ENCODE results near the gene PMF1.

Gene PMF1

DNA sequence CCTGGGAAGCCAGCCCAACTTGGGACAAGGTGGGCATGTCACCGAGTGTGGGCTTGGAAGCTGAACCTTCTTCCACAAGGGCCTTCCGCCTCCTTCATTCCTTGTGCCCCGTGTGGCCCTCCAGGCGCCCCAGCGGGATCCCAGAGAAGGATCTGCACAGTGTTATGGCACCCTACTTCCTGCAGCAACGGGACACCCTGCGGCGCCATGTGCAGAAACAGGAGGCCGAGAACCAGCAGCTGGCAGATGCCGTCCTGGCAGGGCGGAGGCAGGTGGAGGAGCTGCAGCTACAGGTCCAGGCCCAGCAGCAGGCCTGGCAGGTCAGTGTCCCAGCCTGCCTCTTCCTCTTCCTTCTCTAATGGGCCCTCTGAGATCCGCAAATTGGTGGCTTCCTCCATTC lies 23.4 kb downstream of the PMF1 start:
- no peak for DNase-seq (ENCODE audit: low read depth in 3 of 3)

DNA sequence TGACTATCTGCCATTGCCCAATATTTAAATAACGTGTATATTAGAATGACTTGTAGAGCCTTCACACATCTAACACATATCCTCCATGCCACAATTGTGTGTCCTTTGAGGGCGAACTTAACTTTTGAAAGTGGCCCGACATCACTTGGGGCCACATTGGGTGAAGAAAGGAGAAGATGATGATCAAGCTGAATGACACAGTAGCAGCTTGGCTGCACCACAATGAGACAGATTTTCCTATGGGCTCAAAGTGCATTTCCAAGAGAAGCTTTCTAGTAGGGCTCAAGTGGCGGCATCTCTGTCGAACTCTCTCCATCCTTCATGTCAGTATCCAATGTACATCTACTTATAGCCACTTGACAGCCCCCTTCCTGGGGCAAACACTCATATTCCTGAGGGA lies 25.4 kb downstream of the PMF1 start:
- DNase-seq (ENCODE audit: low read depth in 3 of 3): no peak

DNA sequence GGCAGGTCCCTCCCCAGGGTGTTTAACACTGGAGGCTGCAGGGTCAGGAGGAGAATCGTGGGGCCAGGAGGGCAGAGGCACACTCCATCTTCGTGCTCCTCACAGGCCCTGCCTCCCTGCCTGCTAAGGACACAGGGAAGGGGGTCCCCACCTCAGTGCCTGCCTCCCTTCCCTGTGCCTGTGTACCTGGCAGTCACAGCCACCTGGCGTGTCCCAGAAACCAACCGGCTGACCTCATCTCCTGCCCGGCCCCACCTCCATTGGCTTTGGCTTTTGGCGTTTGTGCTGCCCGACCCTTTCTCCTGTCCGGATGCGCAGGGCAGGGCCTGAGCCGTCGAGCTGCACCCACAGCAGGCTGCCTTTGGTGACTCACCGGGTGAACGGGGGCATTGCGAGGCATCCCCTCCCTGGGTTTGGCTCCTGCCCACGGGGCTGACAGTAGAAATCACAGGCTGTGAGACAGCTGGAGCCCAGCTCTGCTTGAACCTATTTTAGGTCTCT lies 28.6 kb downstream of the PMF1 start:
- DNase-seq (ENCODE audit: low read depth in 3 of 3): no peak

DNA sequence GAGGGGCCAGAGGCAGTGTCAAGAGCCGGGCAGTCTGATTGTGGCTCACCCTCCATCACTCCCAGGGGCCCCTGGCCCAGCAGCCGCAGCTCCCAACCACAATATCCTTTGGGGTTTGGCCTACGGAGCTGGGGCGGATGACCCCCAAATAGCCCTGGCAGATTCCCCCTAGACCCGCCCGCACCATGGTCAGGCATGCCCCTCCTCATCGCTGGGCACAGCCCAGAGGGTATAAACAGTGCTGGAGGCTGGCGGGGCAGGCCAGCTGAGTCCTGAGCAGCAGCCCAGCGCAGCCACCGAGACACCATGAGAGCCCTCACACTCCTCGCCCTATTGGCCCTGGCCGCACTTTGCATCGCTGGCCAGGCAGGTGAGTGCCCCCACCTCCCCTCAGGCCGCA lies 29.1 kb downstream of the PMF1 start, which contains the start of gene BGLAP:
BGLAP (plus strand) TSS at position 259 of the 400 bp plus-strand sequence; CDS start at position 307, 48 bp downstream.
- DNase-seq (ENCODE audit: low read depth in 3 of 3): no peak

DNA sequence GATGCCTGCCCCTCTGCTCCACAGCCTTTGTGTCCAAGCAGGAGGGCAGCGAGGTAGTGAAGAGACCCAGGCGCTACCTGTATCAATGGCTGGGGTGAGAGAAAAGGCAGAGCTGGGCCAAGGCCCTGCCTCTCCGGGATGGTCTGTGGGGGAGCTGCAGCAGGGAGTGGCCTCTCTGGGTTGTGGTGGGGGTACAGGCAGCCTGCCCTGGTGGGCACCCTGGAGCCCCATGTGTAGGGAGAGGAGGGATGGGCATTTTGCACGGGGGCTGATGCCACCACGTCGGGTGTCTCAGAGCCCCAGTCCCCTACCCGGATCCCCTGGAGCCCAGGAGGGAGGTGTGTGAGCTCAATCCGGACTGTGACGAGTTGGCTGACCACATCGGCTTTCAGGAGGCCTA lies 29.9 kb downstream of the PMF1 start:
- DNase-seq (ENCODE audit: low read depth in 3 of 3): no peak

DNA sequence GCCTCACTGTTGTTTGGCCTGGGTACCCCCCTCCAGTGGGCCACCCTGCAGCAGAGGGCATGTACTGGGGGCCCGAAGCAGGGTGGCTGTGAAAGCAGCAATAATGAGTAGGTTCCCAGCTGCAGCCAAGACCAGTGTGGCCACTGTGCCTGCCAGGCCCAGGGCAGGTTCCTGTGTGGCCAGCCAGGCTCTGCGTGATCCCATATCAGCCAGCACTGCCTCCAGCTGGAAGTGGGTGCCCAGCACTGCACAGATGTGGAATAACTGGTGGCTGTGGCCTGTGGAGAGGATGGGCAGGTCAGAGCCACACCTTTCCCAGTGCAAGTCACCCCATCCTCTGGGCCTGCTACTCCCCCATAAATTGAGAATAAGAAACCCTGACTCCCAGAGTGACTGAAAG lies 31.3 kb downstream of the PMF1 start:
- DNase-seq (ENCODE audit: low read depth in 3 of 3): no peak

DNA sequence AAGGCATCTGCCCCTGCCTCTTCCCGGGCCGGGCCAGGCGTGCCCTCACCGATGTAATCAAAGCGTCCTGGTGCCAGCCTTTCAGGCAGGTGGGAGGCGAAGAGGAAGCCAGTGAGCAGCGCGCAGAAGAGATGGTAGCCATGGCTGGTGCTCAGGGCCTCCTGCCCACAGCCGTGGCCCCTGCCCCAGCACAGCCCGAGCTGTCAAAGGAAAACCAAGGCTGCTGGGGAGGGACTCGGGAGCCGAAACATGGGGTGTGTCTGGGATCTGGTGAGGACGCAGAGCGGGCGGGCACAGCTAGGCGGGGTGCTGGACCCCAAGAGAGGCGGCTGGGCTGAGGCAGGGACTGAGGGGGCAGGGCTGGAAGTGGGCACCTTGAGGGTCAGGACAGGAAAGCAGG lies 31.9 kb downstream of the PMF1 start:
- DNase-seq (ENCODE audit: low read depth in 3 of 3): no peak

DNA sequence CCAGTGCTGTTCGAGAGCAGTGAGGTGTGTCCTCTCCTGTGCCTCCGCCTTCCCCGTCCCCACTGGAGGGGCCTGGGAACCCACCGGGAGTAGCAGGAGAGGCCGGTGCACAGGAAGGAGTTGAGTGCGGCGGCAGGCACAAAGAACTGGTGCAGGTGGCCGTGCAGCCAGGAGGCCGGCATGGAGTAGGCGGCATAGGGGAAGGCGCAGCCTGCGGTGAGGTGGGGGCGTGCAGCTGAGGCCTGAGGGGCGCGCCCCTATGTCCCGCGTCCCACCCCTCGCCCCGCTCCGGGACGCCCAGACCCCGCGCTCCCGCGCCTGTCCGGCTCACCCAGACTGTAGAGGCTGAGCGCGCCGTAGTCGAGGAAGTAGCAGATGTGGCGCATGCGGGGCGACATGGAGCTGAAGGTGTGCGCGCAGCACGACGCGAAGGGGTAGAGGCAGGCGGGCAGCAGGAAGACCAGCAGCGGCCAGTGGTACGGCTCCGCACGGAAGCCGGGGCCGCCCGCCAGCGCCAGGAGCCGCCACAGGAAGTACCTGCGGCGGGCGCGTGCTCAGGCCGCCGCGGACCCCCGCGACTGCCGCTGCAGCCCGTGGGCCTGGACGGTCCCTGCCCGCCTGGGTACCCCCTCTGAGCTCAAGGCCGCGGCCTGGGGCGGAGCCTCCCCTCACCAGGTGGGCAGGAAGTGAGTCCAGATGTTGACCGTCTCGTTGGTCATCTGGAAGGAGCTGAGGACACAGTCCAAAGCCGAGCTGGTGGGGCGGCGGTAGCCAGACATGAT lies 32.8 kb downstream of the PMF1 start:
- DNase-seq (ENCODE audit: low read depth in 3 of 3): no peak

DNA sequence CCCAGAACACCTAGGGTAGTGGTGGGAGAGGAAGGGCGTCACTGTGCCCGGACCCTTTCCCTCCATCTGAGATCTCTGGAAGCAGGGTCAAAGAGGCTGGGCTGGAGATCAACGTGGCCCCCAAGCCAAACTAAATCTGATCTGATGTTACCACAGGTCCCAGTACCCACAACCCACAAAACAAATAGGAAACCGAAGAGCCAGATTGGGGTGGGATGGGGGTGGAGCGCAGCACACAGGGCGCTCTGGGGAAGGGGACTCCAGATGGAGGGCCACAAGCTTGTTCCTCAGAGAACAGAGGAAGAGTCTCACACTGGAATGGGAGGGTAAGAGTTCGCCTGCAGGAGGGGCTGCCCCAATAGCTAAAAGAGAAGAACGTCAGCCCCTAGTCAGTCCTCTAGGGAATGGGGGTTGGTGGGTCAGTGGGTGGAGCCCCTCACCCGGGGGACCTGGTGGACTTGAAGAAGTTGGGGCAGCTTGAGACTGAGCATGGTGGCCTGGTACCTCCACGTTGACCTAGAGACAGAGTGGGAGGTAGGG lies 33.5 kb downstream of the PMF1 start:
- no peak for DNase-seq (ENCODE audit: low read depth in 3 of 3)

DNA sequence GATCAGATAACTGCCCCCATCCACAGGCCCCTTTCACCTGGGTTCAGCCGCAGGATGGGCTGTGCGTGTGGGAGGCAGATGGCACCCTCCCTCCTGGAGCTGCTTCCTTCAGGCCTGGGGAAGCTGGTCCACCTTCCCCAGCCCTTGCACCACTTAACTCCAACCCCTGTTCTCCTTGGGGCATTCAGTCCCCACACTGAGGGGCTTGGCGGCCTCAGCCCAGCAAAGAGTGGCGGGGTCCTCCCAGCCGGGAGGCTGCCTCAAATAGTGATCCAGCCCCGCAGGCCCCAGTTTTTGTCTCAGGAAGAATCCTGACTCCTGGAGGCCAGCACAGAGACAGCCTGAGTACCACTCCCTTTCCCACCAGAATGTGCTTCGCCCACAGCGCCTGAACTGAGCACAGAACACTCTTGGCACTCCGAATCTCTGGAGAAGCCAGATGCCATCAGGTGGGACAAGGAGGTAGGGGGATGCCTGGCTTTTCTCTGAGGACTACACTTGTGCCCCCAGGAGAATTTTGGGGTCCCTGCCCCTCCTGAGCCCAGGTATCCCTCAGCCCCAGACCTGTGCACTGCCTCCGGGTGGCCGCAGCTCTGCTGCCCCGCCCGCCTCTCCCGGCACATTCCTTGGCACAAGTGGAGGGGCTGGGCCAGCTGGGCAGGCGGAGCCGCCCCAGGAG lies 34.1 kb downstream of the PMF1 start:
- DNase-seq (ENCODE audit: low read depth in 3 of 3): no peak

DNA sequence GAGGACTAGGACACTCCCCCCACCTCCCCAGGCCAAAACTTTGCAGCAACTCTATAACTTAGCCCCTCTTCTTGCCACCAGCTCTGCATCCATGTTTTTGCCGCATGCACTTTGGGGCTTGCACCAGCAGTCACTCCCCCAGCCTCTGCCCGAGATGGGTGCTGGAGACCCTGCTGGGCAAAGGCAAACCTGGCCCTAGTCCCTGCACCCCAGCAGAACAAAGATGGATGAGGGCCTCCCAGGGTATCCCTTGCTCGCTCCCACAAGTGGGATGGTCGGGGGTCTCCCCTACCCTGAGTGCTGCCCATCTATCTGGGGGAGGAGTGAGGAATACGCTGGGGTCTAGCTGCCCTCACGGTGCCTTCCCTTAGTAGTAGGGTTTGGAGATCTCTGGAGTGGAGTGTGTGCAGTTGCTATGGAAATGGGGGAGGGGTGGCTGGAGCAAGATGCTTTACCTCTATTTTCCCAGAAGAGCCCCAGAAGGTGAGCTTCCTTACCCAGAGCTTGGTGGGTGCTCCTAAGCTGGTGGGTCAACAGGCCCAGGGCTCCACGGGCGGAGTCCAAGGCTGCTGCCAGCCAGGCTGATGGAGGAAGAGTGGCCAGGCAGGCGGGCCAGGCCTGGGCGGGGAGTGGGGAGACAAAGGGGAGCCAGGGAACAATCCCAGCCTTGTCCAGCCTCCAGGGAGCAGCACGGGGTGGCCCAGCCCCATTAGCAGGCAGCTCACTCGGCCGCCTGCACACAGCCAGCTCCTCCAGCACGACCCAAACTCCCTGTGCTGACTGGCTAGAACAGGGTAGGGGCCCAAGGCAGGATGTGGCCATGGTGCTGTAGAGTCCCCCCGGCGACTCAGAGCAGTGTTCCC lies 34.9 kb downstream of the PMF1 start, which contains the start of gene PAQR6:
PAQR6 (minus strand) TSS at position 597 of the 863 bp plus-strand sequence. CDS start 1,325 bp downstream, outside the sequence.
- no peak for DNase-seq (ENCODE audit: low read depth in 3 of 3)

DNA sequence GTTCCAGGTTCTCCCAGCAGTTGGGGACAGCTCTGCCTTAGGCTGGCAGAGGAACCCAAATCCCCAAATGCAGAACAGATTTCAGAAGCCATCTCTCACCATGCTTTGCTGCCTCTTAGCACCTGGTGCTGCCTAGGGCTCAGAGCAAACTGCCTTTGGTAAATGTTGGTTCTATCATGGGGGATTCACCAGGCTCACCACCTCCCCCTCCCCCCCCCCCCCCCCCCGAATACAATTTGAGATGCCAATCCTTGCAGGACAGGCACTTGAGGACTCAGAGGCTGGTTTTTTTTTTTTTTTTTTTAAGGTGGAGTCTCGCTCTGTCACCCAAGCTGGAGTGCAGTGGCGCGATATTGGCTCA lies 35.5 kb downstream of the PMF1 start:
- DNase-seq (ENCODE audit: low read depth in 3 of 3): no peak

DNA sequence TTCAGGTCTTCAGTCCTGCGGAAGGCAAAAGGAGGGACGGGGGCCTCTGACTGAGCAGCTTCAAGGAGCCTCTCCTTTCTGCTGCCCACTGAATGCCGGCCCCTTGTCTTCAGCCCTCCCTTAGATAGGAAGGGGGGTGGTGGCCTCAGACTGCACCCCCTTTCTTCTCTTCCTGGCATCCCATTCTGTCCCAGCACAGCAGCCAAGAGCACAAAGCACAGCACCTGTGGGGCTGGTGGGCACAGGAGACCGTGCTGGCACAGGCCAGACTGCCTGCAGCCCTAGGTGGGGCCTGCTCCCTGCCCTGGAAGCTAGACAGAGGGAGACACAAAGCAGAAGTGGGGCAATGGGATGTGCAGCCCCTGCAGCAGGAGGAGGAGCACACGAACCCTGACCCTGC lies 36.8 kb downstream of the PMF1 start:
- DNase-seq (ENCODE audit: low read depth in 3 of 3): no peak

DNA sequence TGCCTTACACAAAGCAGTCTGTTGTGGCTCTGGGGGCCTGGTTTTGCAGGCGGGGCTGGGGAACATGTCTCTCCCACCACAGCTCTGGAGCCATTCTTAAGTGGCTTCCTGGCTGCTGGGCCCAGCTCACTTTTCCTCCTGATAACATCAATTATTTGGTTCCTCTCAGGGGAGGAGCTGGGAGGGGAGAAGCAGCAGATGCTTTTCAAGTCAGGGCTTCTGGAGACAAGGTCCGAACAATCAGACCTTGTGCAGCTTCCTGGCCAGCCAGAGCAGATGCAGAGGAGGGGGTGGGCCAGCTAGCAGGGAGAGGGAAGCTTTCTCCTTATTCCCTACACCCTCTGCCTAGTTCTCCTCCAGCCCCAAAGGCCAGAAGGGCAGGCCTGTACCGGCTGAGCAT lies 38.7 kb downstream of the PMF1 start:
- no peak for DNase-seq (ENCODE audit: low read depth in 3 of 3)

DNA sequence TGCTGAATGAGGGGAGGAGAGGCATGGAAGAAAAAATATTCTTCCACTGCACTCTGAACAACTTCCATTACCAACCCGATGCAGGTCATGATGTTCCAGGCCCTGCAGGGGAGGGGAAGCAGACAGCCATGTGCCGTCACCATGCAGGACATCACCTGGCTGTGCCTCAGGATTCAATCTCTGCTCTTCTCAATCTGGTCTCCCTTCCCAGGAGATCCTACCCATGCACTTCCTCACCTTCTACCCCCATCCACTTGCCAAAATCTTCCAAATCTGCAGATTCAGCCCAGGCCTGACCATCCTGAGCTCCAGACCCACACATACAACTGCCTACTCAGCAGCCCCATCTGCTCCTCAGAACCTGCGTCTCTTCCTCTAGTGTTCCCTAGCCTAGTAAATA lies 40.8 kb downstream of the PMF1 start:
- no peak for DNase-seq (ENCODE audit: low read depth in 3 of 3)

DNA sequence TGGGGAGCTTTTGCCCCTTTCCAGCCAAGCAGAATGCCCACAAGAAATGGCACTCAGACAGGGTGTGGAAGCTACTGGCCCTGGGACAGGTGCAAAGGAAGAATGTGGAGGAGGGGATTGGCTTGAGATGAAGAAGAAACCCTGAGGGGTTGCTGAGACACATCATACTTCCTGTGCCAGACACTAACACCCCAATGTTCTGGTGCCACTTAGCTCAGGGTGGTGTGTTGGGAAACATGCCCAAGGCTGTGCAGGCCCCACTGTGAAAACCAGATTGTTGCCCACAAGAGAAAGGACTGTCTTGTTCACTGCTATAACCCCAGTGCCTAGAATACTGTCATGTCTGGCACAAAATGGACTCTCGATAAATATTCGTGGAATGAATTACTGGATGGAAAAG lies 44.9 kb downstream of the PMF1 start:
- DNase-seq (ENCODE audit: low read depth in 3 of 3): no peak

DNA sequence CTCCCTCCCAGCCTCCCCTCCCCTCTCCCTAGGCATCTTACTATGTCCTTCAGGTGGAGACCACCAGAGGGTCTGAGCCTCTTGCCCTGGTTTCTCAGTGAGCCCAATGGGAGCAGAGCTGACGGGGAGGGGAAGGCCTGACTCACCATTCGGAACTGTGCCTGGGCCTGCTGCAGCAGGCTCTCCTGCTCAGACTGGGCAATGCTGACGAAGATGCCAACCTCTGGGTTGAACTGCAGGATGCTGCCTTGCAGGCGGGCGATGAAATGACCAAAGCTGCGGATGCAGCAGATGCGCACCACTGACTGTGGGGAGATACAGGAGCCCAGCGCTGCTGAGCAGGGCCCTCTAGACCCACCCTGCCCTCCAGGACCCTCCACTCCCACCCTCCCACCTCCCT lies 46.1 kb downstream of the PMF1 start:
- no peak for DNase-seq (ENCODE audit: low read depth in 3 of 3)

DNA sequence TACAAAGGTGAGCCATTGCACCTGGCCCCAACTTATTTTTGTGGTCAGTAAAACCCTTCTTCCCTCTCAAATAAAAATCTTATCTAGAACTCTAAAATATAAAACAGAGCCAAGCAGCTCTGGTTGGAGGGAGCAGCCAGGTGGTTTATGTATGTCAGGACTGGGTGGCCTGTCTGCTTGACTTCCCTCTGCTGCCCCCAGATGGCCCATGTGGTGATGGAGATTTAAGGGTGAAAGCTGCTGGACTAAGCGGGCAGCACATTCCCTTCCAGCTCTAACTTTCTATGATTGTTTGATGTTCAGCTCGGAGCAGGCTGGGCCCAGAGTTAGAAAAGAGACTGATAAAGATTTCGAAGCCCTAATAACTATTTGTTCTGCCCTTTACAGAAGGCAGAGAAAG lies 47.0 kb downstream of the PMF1 start:
- no peak for DNase-seq (ENCODE audit: low read depth in 3 of 3)

DNA sequence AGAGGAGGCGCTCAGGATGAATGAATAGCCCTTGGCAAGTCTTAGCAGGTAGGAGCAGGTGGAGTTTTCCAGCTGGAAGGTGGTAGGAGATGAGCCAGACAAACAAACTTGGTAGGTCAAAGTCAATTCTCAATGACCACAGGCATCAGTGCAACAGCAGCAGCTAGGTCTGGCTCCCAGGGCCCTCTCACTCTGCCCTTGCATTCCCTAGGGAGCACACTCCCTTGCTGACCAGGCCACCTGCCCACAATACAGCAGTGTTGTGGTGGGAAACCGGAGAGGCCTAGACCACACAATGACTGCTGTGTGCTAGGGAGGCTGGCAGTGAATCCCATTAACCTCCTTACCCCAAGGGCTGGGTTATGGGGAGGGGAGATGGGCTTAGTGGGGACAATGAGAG lies 48.1 kb downstream of the PMF1 start:
- no peak for DNase-seq (ENCODE audit: low read depth in 3 of 3)

DNA sequence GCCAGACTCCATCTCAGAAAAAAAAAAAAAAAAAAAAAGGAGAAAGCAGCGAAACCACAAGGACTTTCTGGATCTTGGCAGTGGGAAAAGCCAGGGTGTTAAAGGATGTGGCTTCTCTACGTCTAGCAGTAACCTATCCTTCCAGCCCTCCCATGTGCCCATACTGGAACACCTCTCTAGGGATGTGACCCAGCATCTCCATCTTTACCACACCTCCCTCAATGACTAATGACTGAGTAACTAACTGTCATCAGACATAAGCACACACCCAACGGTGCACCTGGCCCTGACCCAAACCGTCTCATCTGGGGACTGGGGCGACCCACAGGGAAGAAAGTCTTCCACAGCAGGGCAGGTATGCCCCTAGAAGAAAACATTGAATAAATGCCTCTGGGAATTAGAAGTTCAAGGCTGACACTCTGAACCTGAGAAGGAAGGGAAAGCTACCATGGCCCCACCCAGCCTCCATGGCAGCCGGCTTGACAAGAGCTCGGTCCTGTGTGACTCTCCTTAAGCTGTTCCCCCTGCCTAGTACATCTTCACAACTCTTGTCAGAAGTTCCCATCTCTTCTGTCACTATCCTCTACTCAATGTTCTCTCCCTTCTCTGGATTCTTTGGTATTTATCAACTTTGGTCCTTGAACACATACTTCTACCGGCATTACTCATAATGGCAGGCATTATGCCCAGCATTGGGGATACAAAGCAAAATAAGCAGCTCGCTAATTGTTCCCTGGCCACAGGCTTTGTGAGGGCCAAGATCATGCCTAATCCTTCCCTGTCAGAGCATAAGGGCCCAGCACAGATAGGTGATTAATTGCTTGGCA lies 49.9 kb downstream of the PMF1 start:
- no peak for DNase-seq (ENCODE audit: low read depth in 3 of 3)

DNA sequence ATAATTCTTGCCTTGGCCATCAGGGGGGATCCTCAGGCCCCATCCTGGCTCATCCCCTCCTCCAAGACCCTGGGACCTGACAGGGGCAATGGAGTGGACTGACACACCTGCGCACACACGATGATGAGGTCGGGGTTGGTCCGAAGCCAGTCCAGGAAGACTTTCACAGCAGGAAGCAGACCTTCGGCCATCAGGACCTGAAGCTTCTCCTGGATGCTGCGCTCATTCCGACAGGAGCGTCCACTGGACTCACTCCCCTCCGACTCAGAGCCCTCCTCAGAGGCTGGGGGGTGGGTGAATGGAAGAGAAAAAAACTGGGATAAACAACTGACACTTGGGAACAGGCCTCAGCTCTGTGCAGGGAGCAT lies 50.5 kb downstream of the PMF1 start:
- no peak for DNase-seq (ENCODE audit: low read depth in 3 of 3)
